SK-N-SH (cell line): ENCODE measurements around the gene TEAD1. TPM values are rescaled to one million over a fixed set of nuclear protein-coding genes. Genes with fewer than 3 reads are reported as not detected.

Experiments
- CTCF ChIA-PET: fragments of 300-600, 350-600 bp; formaldehyde crosslinking; extraction: SDS; loops from one replicate; lab custom pipeline; 2021; lab: Yijun Ruan, JAX
- POLR2A ChIA-PET: fragments of 350-600 bp; sonication (Branson Sonifier 250); formaldehyde crosslinking; extraction: SDS; loops from one replicate; lab custom pipeline; 2020; ENCODE audit warnings: antibody characterized with exemption, inconsistent platforms; lab: Yijun Ruan, JAX
- DNase-seq: peaks from one replicate; pipeline ENCODE4 v3.0.0; 2012
- H2AFZ ChIP-seq: fragments of 200-600 bp; sonication (generic); 2 replicates; pipeline ENCODE4 v1.8.1; 2016; ENCODE audit warnings: antibody characterized with exemption, mild to moderate bottlenecking, low read depth
- H3F3A ChIP-seq: fragments of 200-600 bp; sonication (generic); replicated peaks from 2 replicates; pipeline ENCODE3; 2016; ENCODE audit warnings: antibody characterized with exemption, mild to moderate bottlenecking; ENCODE audit not compliant: insufficient read depth
- H3K27ac ChIP-seq, 2 experiments: fragments of 200-500 bp in 1 of 2; fragments of 200-600 bp in 1 of 2; sonication (Bioruptor generic) in 1 of 2; sonication (generic), shearing (Covaris generic) in 1 of 2; 2 replicates each; pipeline versions ENCODE4 v1.5.1 to v1.6.1; 2014 to 2016; ENCODE audit warnings: low read depth in 2 of 2, inconsistent platforms in 1 of 2, low read length in 1 of 2, mild to moderate bottlenecking in 1 of 2, mixed read lengths in 1 of 2
- H3K27me3 ChIP-seq: fragments of 200-600 bp; sonication (generic), shearing (Covaris generic); 2 replicates; pipeline ENCODE4 v1.6.1; 2016; ENCODE audit warnings: mixed run types; ENCODE audit not compliant: insufficient read depth
- H3K36me3 ChIP-seq, 2 experiments: fragments of 200-500 bp in 1 of 2; fragments of 200-600 bp in 1 of 2; sonication (Bioruptor generic) in 1 of 2; sonication (generic) in 1 of 2; replicated peaks in 1 of 2; 2 replicates each; pipeline versions ENCODE3 to v1.5.1; 2014 to 2016; ENCODE audit warnings: low read length in 1 of 2, mild to moderate bottlenecking in 1 of 2; ENCODE audit not compliant: insufficient read depth in 2 of 2, control insufficient read depth in 1 of 2
- H3K4me1 ChIP-seq, 2 experiments: fragments of 200-500 bp in 1 of 2; fragments of 200-600 bp in 1 of 2; sonication (Bioruptor generic) in 1 of 2; sonication (generic), shearing (Covaris generic) in 1 of 2; 2 replicates each; pipeline versions ENCODE4 v1.5.1 to v1.6.1; 2014 to 2016; ENCODE audit warnings: low read depth in 1 of 2, low read length in 1 of 2, mixed run types in 1 of 2; ENCODE audit not compliant: insufficient read depth in 2 of 2, control insufficient read depth in 1 of 2
- H3K4me2 ChIP-seq: fragments of 200-600 bp; sonication (generic), shearing (Covaris generic); 2 replicates; pipeline ENCODE4 v1.6.1; 2017; ENCODE audit warnings: mixed run types
- H3K4me3 ChIP-seq, 2 experiments: fragments of 200-500 bp in 1 of 2; fragments of 200-600 bp in 1 of 2; sonication (Bioruptor generic) in 1 of 2; sonication (generic), shearing (Covaris generic) in 1 of 2; 2 replicates each; pipeline versions ENCODE4 v1.5.1 to v1.8.1; 2014 to 2016; ENCODE audit warnings: low read depth in 2 of 2, inconsistent platforms in 1 of 2, low read length in 1 of 2, mild to moderate bottlenecking in 1 of 2, mixed read lengths in 1 of 2, moderate library complexity in 1 of 2
- H3K79me2 ChIP-seq: fragments of 200-600 bp; sonication (generic); 2 replicates; pipeline ENCODE4 v1.8.1; 2017; ENCODE audit warnings: mild to moderate bottlenecking; ENCODE audit not compliant: insufficient read depth
- H3K9ac ChIP-seq: fragments of 200-600 bp; sonication (generic); 2 replicates; pipeline ENCODE4 v1.6.1; 2017; ENCODE audit warnings: mixed run types
- H3K9me2 ChIP-seq: fragments of 200-600 bp; sonication (generic); 2 replicates; pipeline ENCODE4 v1.6.1; 2017; ENCODE audit warnings: mixed run types
- H3K9me3 ChIP-seq: fragments of 200-600 bp; sonication (generic); 2 replicates; pipeline ENCODE4 v1.6.1; 2017; ENCODE audit warnings: mixed run types, mild to moderate bottlenecking, moderate library complexity
- H4K20me1 ChIP-seq: fragments of 200-600 bp; sonication (generic); 2 replicates; pipeline ENCODE4 v1.6.1; 2017; ENCODE audit warnings: mild to moderate bottlenecking, mixed run types; ENCODE audit not compliant: insufficient read depth
- FOXM1 ChIP-seq: IDR thresholded peaks from 2 replicates; pipeline ENCODE4 v1.4.0; 2012; ENCODE audit warnings: low read depth, mild to moderate bottlenecking
- IRF3 ChIP-seq: fragments of 150-350 bp; IDR thresholded peaks from 2 replicates; pipeline ENCODE4 v1.6.1; 2016; ENCODE audit warnings: mild to moderate bottlenecking, low read depth, low read length
- REST ChIP-seq: IDR thresholded peaks from 2 replicates; pipeline ENCODE4 v1.6.1; 2012; ENCODE audit warnings: mild to moderate bottlenecking, low read depth, low read length, moderate library complexity
- USF2 ChIP-seq: fragments of 150-350 bp; IDR thresholded peaks from 2 replicates; pipeline ENCODE4 v1.6.1; 2017; ENCODE audit warnings: antibody characterized with exemption, low read length, low read depth, borderline replicate concordance
- WGBS: methylation state at CpG from one replicate; pipeline ENCODE4 v1.1.6; 2017; ENCODE audit warnings: low lambda C conversion rate; 5-methylcytosine and 5-hydroxymethylcytosine counted together
- polyA plus RNA-seq, 3 experiments: library from polyadenylated mRNA; depleted of rRNA; stranded (reverse); fragments of >200 nt; gene quantifications; 2 replicates each; pipeline ENCODE4 v1.2.3, GENCODE V29; 2012
- TF ChIP-seq, protein P1 (sequence below): IDR thresholded peaks from 2 replicates; pipeline ENCODE4; 2012

TEAD1 gene
- polyA plus RNA-seq, 1 of the 3 experiments (the other 2 are of a cell fraction): 31.2 TPM

- TF ChIP-seq USF2 (no peak), IRF3 (no peak)
- TF ChIP-seq, protein P1, sequence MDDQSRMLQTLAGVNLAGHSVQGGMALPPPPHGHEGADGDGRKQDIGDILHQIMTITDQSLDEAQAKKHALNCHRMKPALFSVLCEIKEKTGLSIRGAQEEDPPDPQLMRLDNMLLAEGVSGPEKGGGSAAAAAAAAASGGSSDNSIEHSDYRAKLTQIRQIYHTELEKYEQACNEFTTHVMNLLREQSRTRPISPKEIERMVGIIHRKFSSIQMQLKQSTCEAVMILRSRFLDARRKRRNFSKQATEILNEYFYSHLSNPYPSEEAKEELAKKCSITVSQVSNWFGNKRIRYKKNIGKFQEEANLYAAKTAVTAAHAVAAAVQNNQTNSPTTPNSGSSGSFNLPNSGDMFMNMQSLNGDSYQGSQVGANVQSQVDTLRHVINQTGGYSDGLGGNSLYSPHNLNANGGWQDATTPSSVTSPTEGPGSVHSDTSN: peak; percentile 46; the same call in 1 of the 2 replicates
- TF ChIP-seq, all 33 proteins: peak for 15
Observed at GRCh38 chr11:12673924-12674570, at the start of gene TEAD1 (continued).

- H3K36me3 ChIP-seq: peaks cover 0 to 6% of the 10 kb centered on the region in 2 experiments
- ChIA-PET POLR2A (no interaction called here), CTCF (interaction anchor here (1.7 kb wide), 1 partner anchor 17 kb away, joined by 5 read pairs; no protein-coding TSS in a partner anchor)
- DNase-seq: no peak
- H3K79me2 ChIP-seq: no peaks in the 10 kb centered on the region
- H3F3A ChIP-seq: peaks cover 23% of the 10 kb centered on the region
- TF ChIP-seq REST (no peak), FOXM1 (no peak)
- no peaks in the 10 kb centered on the region for H3K9me2 ChIP-seq
- no peaks in the 10 kb centered on the region for H3K27me3 ChIP-seq
- 75% methylated on average over 4 of the region's 4 CpGs for WGBS
- peak overlapping the region in 1 of 2 experiments; percentile 88; a peak in 1 of 4 replicates for H3K27ac ChIP-seq
- peaks cover 18% of the 10 kb centered on the region; the same call in 1 of the 2 replicates for H3K9me3 ChIP-seq
- no peak overlapping the region for H2AFZ ChIP-seq
- no peak overlapping the region for H3K4me2 ChIP-seq
- H3K4me3 ChIP-seq: no peak overlapping the region
- H4K20me1 ChIP-seq: no peaks in the 10 kb centered on the region
- H3K4me1 ChIP-seq: no peaks in the 10 kb centered on the region; a peak in 1 of 4 replicates
- no peak overlapping the region for H3K9ac ChIP-seq
Observed at GRCh38 chr11:12624595-12624994, 49.6 kb upstream of the TEAD1 start.
